Mucosa of descending colon (tissue), 3 donors: Measurements from ENCODE around the gene FBH1. TPM values are rescaled to one million over a fixed set of nuclear protein-coding genes. Genes with fewer than 3 reads are reported as not detected.
A peak's percentile ranks its signal among the peaks of the same experiment; 100 is the strongest.

Experiments used
- ATAC-seq: fragments of 200-7000 bp; cut with Tn5 transposase; one replicate; pipeline ENCODE4 v1.9.1; 2020; ENCODE audit warnings: mild to moderate bottlenecking, moderate library complexity
- DNase-seq, 3 donors: peaks; one replicate each; pipeline ENCODE4 v3.0.0-alpha.2; 2020
- H3K36me3 ChIP-seq: fragments of 200-600 bp; one replicate; pipeline ENCODE4 v1.8.0; 2021; ENCODE audit warnings: low read depth, mild to moderate bottlenecking
- H3K4me1 ChIP-seq: fragments of 200-600 bp; one replicate; pipeline ENCODE4 v1.8.0; 2021; ENCODE audit warnings: low read depth, mild to moderate bottlenecking
- H3K4me3 ChIP-seq: fragments of 200-600 bp; one replicate; pipeline ENCODE4 v1.8.0; 2021; ENCODE audit warnings: mild to moderate bottlenecking
- H3K9me3 ChIP-seq: fragments of 200-600 bp; one replicate; pipeline ENCODE4 v1.8.0; 2021; ENCODE audit warnings: mild to moderate bottlenecking
- CTCF ChIP-seq: fragments of 200-600 bp; IDR thresholded peaks from one replicate; pipeline ENCODE4 v1.8.0; 2022; ENCODE audit warnings: antibody characterized with exemption, mild to moderate bottlenecking
- intact Hi-C, 2 donors: fragments of 100-400 bp; cut with DNase I in 1 of 2; cut with micrococcal nuclease in 1 of 2; formaldehyde crosslinking; loops; one replicate each; pipeline versions ENCODE4 v1.11.0 to v1.11.1; 2022; cut with DNase I, micrococcal nuclease
- total RNA-seq, 3 donors: library from RNA; stranded (reverse); fragmentation: NEBNext Ultra II Directional in 2 of 3; extraction: Animal tissue kit (Norgen Biotek cat#: 25700) in 2 of 3; gene quantifications; one replicate each; pipeline versions ENCODE4 v1.2.1 to v1.2.4, GENCODE V29; 2021 to 2023
- donor health status: DM: no; HTN: no; CAD: no; lungs with moderate emphysema.
- donor health status: DM: no; HTN: no; CAD: no.
- donor health status: DM: no; HTN: yes; CAD: no.

The FBH1 gene
- total RNA-seq, 3 donors from 2014 or later: 74.1 to 109 (median 100) TPM

GRCh38 chr10:5938291-5938690, 48.2 kb downstream of the FBH1 start:
- Histone ChIP-seq H3K4me1 (no peaks in the 10 kb centered on the region), H3K9me3 (no peaks in the 10 kb centered on the region), H3K4me3 (no peak overlapping the region), H3K36me3 (peaks cover 12% of the 10 kb centered on the region)
- ATAC-seq (no peak), DNase-seq (no peak)
- TF ChIP-seq CTCF: no peak
- intact Hi-C loops: no loop called here

DNA sequence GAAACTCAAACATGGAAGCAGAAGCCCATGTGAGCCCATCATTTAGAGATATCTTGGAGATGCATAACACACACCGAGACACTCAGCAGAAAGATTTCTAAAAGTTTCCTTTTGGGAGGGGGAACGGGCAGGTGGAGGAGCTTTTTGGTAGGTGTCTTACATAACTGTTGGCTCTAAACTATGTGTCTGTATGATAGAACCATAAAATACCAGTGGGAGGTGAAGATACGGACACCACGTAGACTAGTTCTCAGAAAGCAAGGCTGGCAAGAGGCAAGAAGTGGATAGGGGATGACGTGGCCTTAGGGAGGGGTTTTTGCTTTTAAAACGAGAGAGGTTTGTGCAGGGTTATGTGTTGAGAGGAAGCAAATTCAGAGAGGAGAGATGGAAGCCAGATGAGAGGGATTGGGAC, 50.8 kb downstream of the FBH1 start:
- ATAC-seq (no peak), DNase-seq (no peak)
- Histone ChIP-seq H3K9me3 (no peaks in the 10 kb centered on the region), H3K36me3 (peaks cover 12% of the 10 kb centered on the region), H3K4me3 (no peak overlapping the region), H3K4me1 (peaks cover 17% of the 10 kb centered on the region)
- intact Hi-C loops: no loop called here
- TF ChIP-seq CTCF: no peak

DNA sequence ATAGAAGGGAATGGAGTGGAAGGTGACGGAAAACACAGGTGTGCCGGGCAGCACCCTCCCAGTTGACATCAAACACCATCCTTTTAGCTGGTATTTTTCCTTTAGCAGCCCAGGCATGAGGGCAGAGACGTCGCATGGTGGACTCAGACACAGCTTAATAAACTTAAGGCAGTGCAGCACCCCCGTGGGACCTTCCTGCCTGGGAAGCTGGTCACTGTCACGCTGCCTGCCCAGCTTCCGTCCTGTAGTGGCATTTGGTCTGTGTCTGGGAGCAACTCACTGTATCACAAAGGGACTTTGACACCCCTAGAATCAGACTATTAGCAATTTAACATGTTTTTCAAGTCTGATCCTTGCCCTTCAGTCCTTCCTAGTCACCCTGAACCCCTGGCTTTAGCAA, 51.5 kb downstream of the FBH1 start:
- Histone ChIP-seq H3K4me3 (no peak overlapping the region), H3K36me3 (peaks cover 8% of the 10 kb centered on the region), H3K9me3 (no peaks in the 10 kb centered on the region), H3K4me1 (peaks cover 17% of the 10 kb centered on the region)
- ATAC-seq (no peak), DNase-seq (no peak)
- no peak for TF ChIP-seq CTCF
- intact Hi-C loops: no loop called here

GRCh38 chr10:5942001-5942400, 52.0 kb downstream of the FBH1 start:
- intact Hi-C loops: no loop called here
- DNase-seq: no peak

GRCh38 chr10:5942474-5942873, 52.4 kb downstream of the FBH1 start:
- H3K9me3 ChIP-seq: no peaks in the 10 kb centered on the region
- H3K36me3 ChIP-seq: peaks cover 4% of the 10 kb centered on the region
- intact Hi-C loops: no loop called here
- ATAC-seq (no peak), DNase-seq (peak in 2 of 3 donors; percentile 35 to 45)
- H3K4me1 ChIP-seq: peaks cover 17% of the 10 kb centered on the region
- TF ChIP-seq CTCF: no peak
- H3K4me3 ChIP-seq: no peak overlapping the region

More at GRCh38 chr10:5942001-5942400, 52.0 kb downstream of the FBH1 start:
- no peak for TF ChIP-seq CTCF
- H3K4me1 ChIP-seq: peaks cover 17% of the 10 kb centered on the region
- peaks cover 5% of the 10 kb centered on the region for H3K36me3 ChIP-seq
- H3K4me3 ChIP-seq: no peak overlapping the region
- ATAC-seq: no peak
- no peaks in the 10 kb centered on the region for H3K9me3 ChIP-seq

GRCh38 chr10:5943536-5943935, 53.5 kb downstream of the FBH1 start:
- Histone ChIP-seq H3K4me3 (no peak overlapping the region), H3K9me3 (no peaks in the 10 kb centered on the region), H3K4me1 (peaks cover 17% of the 10 kb centered on the region), H3K36me3 (no peaks in the 10 kb centered on the region)
- ATAC-seq: peak; percentile 16
- intact Hi-C loops: no loop called here
- TF ChIP-seq CTCF: no peak
- peak; percentile 32 to 69 (median 56) for DNase-seq
